Measurements from ENCODE around the gene ITGB7. TPM values are rescaled to one million over a fixed set of nuclear protein-coding genes. Genes with fewer than 3 reads are reported as not detected.

Gene ITGB7
- total and polyA plus RNA-seq, 10 donors = 23.9 to 75.5 (median 55.8) TPM

GRCh38 chr12:53214687-53215455, 7.8 kb upstream of the ITGB7 start:
- H3K27ac ChIP-seq = peak overlapping the region; percentile 8 to 98 (median 98)
- no peaks in the 10 kb centered on the region for H3K9me3 ChIP-seq
- DNase-seq = no peak
- intact Hi-C loops (cut with DNase I; ENCODE audit: low total_unique reads) = no loop called here
- peak overlapping the region in 1 of 8 donors; percentile 25 for H3K4me3 ChIP-seq
- H3K4me1 ChIP-seq = peaks cover 46 to 99% (median 87%) of the 10 kb centered on the region in 6 donors
- 63 to 72% (median 68%) methylated on average over 12 of the region's 12 CpGs for WGBS, 5 donors
- TF ChIP-seq POLR2AphosphoS5 (IDR thresholded peaks at IDR 0.05) (peak; percentile 50 to 70 (median 55)), POLR2A (IDR thresholded peaks at IDR 0.05) (no peak)
- TF ChIP-seq, protein P1, sequence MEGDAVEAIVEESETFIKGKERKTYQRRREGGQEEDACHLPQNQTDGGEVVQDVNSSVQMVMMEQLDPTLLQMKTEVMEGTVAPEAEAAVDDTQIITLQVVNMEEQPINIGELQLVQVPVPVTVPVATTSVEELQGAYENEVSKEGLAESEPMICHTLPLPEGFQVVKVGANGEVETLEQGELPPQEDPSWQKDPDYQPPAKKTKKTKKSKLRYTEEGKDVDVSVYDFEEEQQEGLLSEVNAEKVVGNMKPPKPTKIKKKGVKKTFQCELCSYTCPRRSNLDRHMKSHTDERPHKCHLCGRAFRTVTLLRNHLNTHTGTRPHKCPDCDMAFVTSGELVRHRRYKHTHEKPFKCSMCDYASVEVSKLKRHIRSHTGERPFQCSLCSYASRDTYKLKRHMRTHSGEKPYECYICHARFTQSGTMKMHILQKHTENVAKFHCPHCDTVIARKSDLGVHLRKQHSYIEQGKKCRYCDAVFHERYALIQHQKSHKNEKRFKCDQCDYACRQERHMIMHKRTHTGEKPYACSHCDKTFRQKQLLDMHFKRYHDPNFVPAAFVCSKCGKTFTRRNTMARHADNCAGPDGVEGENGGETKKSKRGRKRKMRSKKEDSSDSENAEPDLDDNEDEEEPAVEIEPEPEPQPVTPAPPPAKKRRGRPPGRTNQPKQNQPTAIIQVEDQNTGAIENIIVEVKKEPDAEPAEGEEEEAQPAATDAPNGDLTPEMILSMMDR (IDR thresholded peaks at IDR 0.05 in 8 of 11, conservative IDR thresholded peaks at IDR 0.05 in 3 of 11) = no peak
- peaks cover 0 to 50% (median 19%) of the 10 kb centered on the region in 6 donors for H3K36me3 ChIP-seq
- H3K27me3 ChIP-seq (replicated peaks in 1 of 7) = peaks cover 0 to 2% (median 0%) of the 10 kb centered on the region in 7 donors

GRCh38 chr12:53214221-53214620, 7.2 kb upstream of the ITGB7 start:
- peak overlapping the region in 7 of 8 donors; percentile 36 to 98 (median 98) for H3K27ac ChIP-seq
- DNase-seq = no peak
- peaks cover 49 to 99% (median 89%) of the 10 kb centered on the region in 6 donors for H3K4me1 ChIP-seq
- H3K36me3 ChIP-seq = peaks cover 0 to 50% (median 19%) of the 10 kb centered on the region in 6 donors
- peak overlapping the region in 1 of 8 donors; percentile 25 for H3K4me3 ChIP-seq
- intact Hi-C loops (cut with DNase I; ENCODE audit: low total_unique reads) = no loop called here
- no peaks in the 10 kb centered on the region for H3K9me3 ChIP-seq
- no peaks in the 10 kb centered on the region for H3K27me3 ChIP-seq (replicated peaks in 1 of 7)
- no peak for TF ChIP-seq POLR2A (IDR thresholded peaks at IDR 0.05)
- TF ChIP-seq, protein P1 (IDR thresholded peaks at IDR 0.05 in 8 of 11, conservative IDR thresholded peaks at IDR 0.05 in 3 of 11) = no peak
- no peak for TF ChIP-seq POLR2AphosphoS5 (IDR thresholded peaks at IDR 0.05)
- 66 to 80% (median 75%) methylated on average over 5 of the region's 5 CpGs for WGBS, 5 donors

- TF ChIP-seq, protein P1 (IDR thresholded peaks at IDR 0.05 in 8 of 11, conservative IDR thresholded peaks at IDR 0.05 in 3 of 11) = peak; percentile 85 to 95 (median 93)
- no peak for TF ChIP-seq POLR2A (IDR thresholded peaks at IDR 0.05)
- TF ChIP-seq POLR2AphosphoS5 (IDR thresholded peaks at IDR 0.05) = peak; percentile 44 to 74 (median 72)
- intact Hi-C loops (cut with DNase I; ENCODE audit: low total_unique reads) = loop anchor here (2.0 kb wide), 1 partner anchor 73 kb away; no protein-coding TSS in a partner anchor
- Histone ChIP-seq H3K27ac (peak overlapping the region in 5 of 8 donors; percentile 46 to 98 (median 98)), H3K36me3 (peaks cover 0 to 50% (median 19%) of the 10 kb centered on the region in 6 donors), H3K27me3 (replicated peaks in 1 of 7) (no peaks in the 10 kb centered on the region), H3K9me3 (no peaks in the 10 kb centered on the region), H3K4me1 (peaks cover 57 to 99% (median 89%) of the 10 kb centered on the region in 6 donors), H3K4me3 (peak overlapping the region in 1 of 8 donors; percentile 11)
- WGBS, 5 donors = 9 to 17% (median 13%) methylated on average over 12 to 14 of the region's 14 CpGs
- peak; percentile 96 for DNase-seq
Measured at GRCh38 chr12:53213348-53213747, 6.3 kb upstream of the ITGB7 start.

- Histone ChIP-seq H3K4me3 (peak overlapping the region in 1 of 8 donors; percentile 11), H3K27ac (peak overlapping the region in 4 of 8 donors; percentile 46 to 98 (median 98)), H3K36me3 (peaks cover 0 to 50% (median 19%) of the 10 kb centered on the region in 6 donors), H3K27me3 (replicated peaks in 1 of 7) (no peaks in the 10 kb centered on the region), H3K9me3 (no peaks in the 10 kb centered on the region), H3K4me1 (peaks cover 58 to 99% (median 89%) of the 10 kb centered on the region in 6 donors)
- DNase-seq = peak; percentile 77
- TF ChIP-seq POLR2AphosphoS5 (IDR thresholded peaks at IDR 0.05) (no peak), POLR2A (IDR thresholded peaks at IDR 0.05) (no peak)
- TF ChIP-seq, protein P1 (IDR thresholded peaks at IDR 0.05 in 8 of 11, conservative IDR thresholded peaks at IDR 0.05 in 3 of 11) = no peak
- WGBS, 5 donors = 50 to 73% (median 53%) methylated on average over 12 of the region's 12 CpGs
- intact Hi-C loops (cut with DNase I; ENCODE audit: low total_unique reads) = loop anchor here (2.0 kb wide), 1 partner anchor 74 kb away; no protein-coding TSS in a partner anchor
Measured at GRCh38 chr12:53212931-53213330, 5.9 kb upstream of the ITGB7 start.
